Measurements from ENCODE around the gene ING1.

GRCh38 chr13:110681868-110682550 is 31.5 kb upstream of the ING1 start:
- TF ChIP-seq GATA2 (IDR thresholded peaks at IDR 0.05; ENCODE audit: low read depth, low read length) (no peak), GATA3 (IDR thresholded peaks at IDR 0.05; ENCODE audit: low read depth, low read length) (no peak)

Data from SH-SY5Y (cell line).